ENCODE results near the gene PIK3C2G.
"Not testable (repeated sequence)": the region's sequence is repeated elsewhere in the genome, so short reads cannot be mapped to it uniquely, and the experiment has no call there.

PIK3C2G gene

GRCh38 chr12:18486036-18486435 lies 224.7 kb downstream of the PIK3C2G start:
- no peak overlapping the region for H3K4me3 ChIP-seq (ENCODE audit: low read length)
- H3K4me1 ChIP-seq (ENCODE audit: control insufficient read depth, insufficient read depth, low read length) = no peaks in the 10 kb centered on the region
- H3K9me3 ChIP-seq (ENCODE audit: control insufficient read depth, low read length) = no peaks in the 10 kb centered on the region
- no peaks in the 10 kb centered on the region for H3K36me3 ChIP-seq (ENCODE audit: control insufficient read depth, insufficient read depth, low read length)
- no peak overlapping the region for H3K9ac ChIP-seq (ENCODE audit: low read length)
- no peaks in the 10 kb centered on the region for H3K27me3 ChIP-seq (ENCODE audit: control insufficient read depth, insufficient read depth, low read length)

GRCh38 chr12:18487509-18487908 lies 226.2 kb downstream of the PIK3C2G start:
- H3K9ac ChIP-seq (ENCODE audit: low read length) = no peak overlapping the region
- no peaks in the 10 kb centered on the region for H3K36me3 ChIP-seq (ENCODE audit: control insufficient read depth, insufficient read depth, low read length)
- H3K4me3 ChIP-seq (ENCODE audit: low read length) = no peak overlapping the region
- no peaks in the 10 kb centered on the region for H3K4me1 ChIP-seq (ENCODE audit: control insufficient read depth, insufficient read depth, low read length)
- no peaks in the 10 kb centered on the region for H3K27me3 ChIP-seq (ENCODE audit: control insufficient read depth, insufficient read depth, low read length)
- H3K9me3 ChIP-seq (ENCODE audit: control insufficient read depth, low read length) = no peaks in the 10 kb centered on the region

GRCh38 chr12:18492372-18493025 lies 231.2 kb downstream of the PIK3C2G start:
- no peak overlapping the region for H3K4me3 ChIP-seq (ENCODE audit: low read length)
- H3K36me3 ChIP-seq (ENCODE audit: control insufficient read depth, insufficient read depth, low read length) = no peaks in the 10 kb centered on the region
- no peaks in the 10 kb centered on the region for H3K9me3 ChIP-seq (ENCODE audit: control insufficient read depth, low read length)
- H3K27me3 ChIP-seq (ENCODE audit: control insufficient read depth, insufficient read depth, low read length) = no peaks in the 10 kb centered on the region
- H3K4me1 ChIP-seq (ENCODE audit: control insufficient read depth, insufficient read depth, low read length) = no peaks in the 10 kb centered on the region
- H3K9ac ChIP-seq (ENCODE audit: low read length) = no peak overlapping the region

GRCh38 chr12:18496156-18496555 lies 234.8 kb downstream of the PIK3C2G start:
- Histone ChIP-seq H3K36me3 (ENCODE audit: control insufficient read depth, insufficient read depth, low read length) (no peaks in the 10 kb centered on the region), H3K27me3 (ENCODE audit: control insufficient read depth, insufficient read depth, low read length) (no peaks in the 10 kb centered on the region), H3K4me3 (ENCODE audit: low read length) (no peak overlapping the region), H3K9ac (ENCODE audit: low read length) (no peak overlapping the region), H3K9me3 (ENCODE audit: control insufficient read depth, low read length) (no peaks in the 10 kb centered on the region), H3K4me1 (ENCODE audit: control insufficient read depth, insufficient read depth, low read length) (no peaks in the 10 kb centered on the region)

- not testable (repeated sequence) for H3K4me1 ChIP-seq (ENCODE audit: control insufficient read depth, insufficient read depth, low read length); H3K9ac ChIP-seq (ENCODE audit: low read length); H3K27me3 ChIP-seq (ENCODE audit: control insufficient read depth, insufficient read depth, low read length); H3K36me3 ChIP-seq (ENCODE audit: control insufficient read depth, insufficient read depth, low read length); H3K9me3 ChIP-seq (ENCODE audit: control insufficient read depth, low read length); H3K4me3 ChIP-seq (ENCODE audit: low read length)
Measured at GRCh38 chr12:18500160-18500574, 238.8 kb downstream of the PIK3C2G start.

- H3K36me3 ChIP-seq (ENCODE audit: control insufficient read depth, insufficient read depth, low read length); H3K4me1 ChIP-seq (ENCODE audit: control insufficient read depth, insufficient read depth, low read length); H3K4me3 ChIP-seq (ENCODE audit: low read length); H3K27me3 ChIP-seq (ENCODE audit: control insufficient read depth, insufficient read depth, low read length); H3K9ac ChIP-seq (ENCODE audit: low read length); H3K9me3 ChIP-seq (ENCODE audit: control insufficient read depth, low read length): not testable (repeated sequence)
Measured at GRCh38 chr12:18500736-18501135, 239.4 kb downstream of the PIK3C2G start.

- Histone ChIP-seq H3K4me3 (ENCODE audit: low read length) (no peak overlapping the region), H3K9ac (ENCODE audit: low read length) (no peak overlapping the region), H3K4me1 (ENCODE audit: control insufficient read depth, insufficient read depth, low read length) (no peaks in the 10 kb centered on the region), H3K36me3 (ENCODE audit: control insufficient read depth, insufficient read depth, low read length) (no peaks in the 10 kb centered on the region), H3K27me3 (ENCODE audit: control insufficient read depth, insufficient read depth, low read length) (no peaks in the 10 kb centered on the region), H3K9me3 (ENCODE audit: control insufficient read depth, low read length) (no peaks in the 10 kb centered on the region)
Measured at GRCh38 chr12:18502422-18502968, 241.2 kb downstream of the PIK3C2G start.

GRCh38 chr12:18521461-18521860 lies 260.1 kb downstream of the PIK3C2G start:
- H3K27me3 ChIP-seq (ENCODE audit: control insufficient read depth, insufficient read depth, low read length) = no peaks in the 10 kb centered on the region
- H3K9ac ChIP-seq (ENCODE audit: low read length) = no peak overlapping the region

GRCh38 chr12:18522806-18523205 lies 261.5 kb downstream of the PIK3C2G start:
- Histone ChIP-seq H3K36me3 (ENCODE audit: control insufficient read depth, insufficient read depth, low read length) (no peaks in the 10 kb centered on the region), H3K4me1 (ENCODE audit: control insufficient read depth, insufficient read depth, low read length) (no peaks in the 10 kb centered on the region), H3K9ac (ENCODE audit: low read length) (no peak overlapping the region), H3K27me3 (ENCODE audit: control insufficient read depth, insufficient read depth, low read length) (no peaks in the 10 kb centered on the region), H3K4me3 (ENCODE audit: low read length) (no peak overlapping the region), H3K9me3 (ENCODE audit: control insufficient read depth, low read length) (no peaks in the 10 kb centered on the region)

More at GRCh38 chr12:18521461-18521860, 260.1 kb downstream of the PIK3C2G start:
- Histone ChIP-seq H3K9me3 (ENCODE audit: control insufficient read depth, low read length) (no peaks in the 10 kb centered on the region), H3K36me3 (ENCODE audit: control insufficient read depth, insufficient read depth, low read length) (no peaks in the 10 kb centered on the region), H3K4me3 (ENCODE audit: low read length) (no peak overlapping the region), H3K4me1 (ENCODE audit: control insufficient read depth, insufficient read depth, low read length) (no peaks in the 10 kb centered on the region)

GRCh38 chr12:18542497-18542896 lies 281.2 kb downstream of the PIK3C2G start:
- not testable (repeated sequence) for H3K4me1 ChIP-seq (ENCODE audit: control insufficient read depth, insufficient read depth, low read length); H3K9ac ChIP-seq (ENCODE audit: low read length); H3K4me3 ChIP-seq (ENCODE audit: low read length); H3K9me3 ChIP-seq (ENCODE audit: control insufficient read depth, low read length); H3K27me3 ChIP-seq (ENCODE audit: control insufficient read depth, insufficient read depth, low read length); H3K36me3 ChIP-seq (ENCODE audit: control insufficient read depth, insufficient read depth, low read length)

- no peaks in the 10 kb centered on the region for H3K27me3 ChIP-seq (ENCODE audit: control insufficient read depth, insufficient read depth, low read length)
- H3K9me3 ChIP-seq (ENCODE audit: control insufficient read depth, low read length) = no peaks in the 10 kb centered on the region
- no peaks in the 10 kb centered on the region for H3K36me3 ChIP-seq (ENCODE audit: control insufficient read depth, insufficient read depth, low read length)
Measured at GRCh38 chr12:18546399-18546798, 285.1 kb downstream of the PIK3C2G start.

GRCh38 chr12:18549598-18549997 lies 288.3 kb downstream of the PIK3C2G start:
- Histone ChIP-seq H3K9ac (ENCODE audit: low read length) (no peak overlapping the region), H3K36me3 (ENCODE audit: control insufficient read depth, insufficient read depth, low read length) (no peaks in the 10 kb centered on the region), H3K9me3 (ENCODE audit: control insufficient read depth, low read length) (no peaks in the 10 kb centered on the region), H3K27me3 (ENCODE audit: control insufficient read depth, insufficient read depth, low read length) (no peaks in the 10 kb centered on the region), H3K4me1 (ENCODE audit: control insufficient read depth, insufficient read depth, low read length) (no peaks in the 10 kb centered on the region), H3K4me3 (ENCODE audit: low read length) (no peak overlapping the region)

More at GRCh38 chr12:18546399-18546798, 285.1 kb downstream of the PIK3C2G start:
- no peak overlapping the region for H3K4me3 ChIP-seq (ENCODE audit: low read length)
- H3K4me1 ChIP-seq (ENCODE audit: control insufficient read depth, insufficient read depth, low read length) = no peaks in the 10 kb centered on the region
- no peak overlapping the region for H3K9ac ChIP-seq (ENCODE audit: low read length)

GRCh38 chr12:18551106-18551505 lies 289.8 kb downstream of the PIK3C2G start:
- Histone ChIP-seq H3K4me1 (ENCODE audit: control insufficient read depth, insufficient read depth, low read length) (no peaks in the 10 kb centered on the region), H3K36me3 (ENCODE audit: control insufficient read depth, insufficient read depth, low read length) (no peaks in the 10 kb centered on the region), H3K9me3 (ENCODE audit: control insufficient read depth, low read length) (no peaks in the 10 kb centered on the region), H3K27me3 (ENCODE audit: control insufficient read depth, insufficient read depth, low read length) (no peaks in the 10 kb centered on the region), H3K4me3 (ENCODE audit: low read length) (no peak overlapping the region), H3K9ac (ENCODE audit: low read length) (no peak overlapping the region)
